B cell (primary cell): ENCODE data around the gene FADS1.

ENCODE experiments used
- EZH2 ChIP-seq: IDR thresholded peaks from 2 replicates; pipeline ENCODE4 v1.6.1; 2012; ENCODE audit warnings: borderline replicate concordance, low read depth, mild to moderate bottlenecking, moderate library complexity, low read length; ENCODE audit not compliant: insufficient read depth, poor library complexity, severe bottlenecking
- TF ChIP-seq, protein P1 (sequence below): fragments of 200-600 bp; IDR thresholded peaks from one replicate; pipeline ENCODE4 v1.8.0; 2022; ENCODE audit warnings: antibody characterized with exemption, mild to moderate bottlenecking

DNA sequence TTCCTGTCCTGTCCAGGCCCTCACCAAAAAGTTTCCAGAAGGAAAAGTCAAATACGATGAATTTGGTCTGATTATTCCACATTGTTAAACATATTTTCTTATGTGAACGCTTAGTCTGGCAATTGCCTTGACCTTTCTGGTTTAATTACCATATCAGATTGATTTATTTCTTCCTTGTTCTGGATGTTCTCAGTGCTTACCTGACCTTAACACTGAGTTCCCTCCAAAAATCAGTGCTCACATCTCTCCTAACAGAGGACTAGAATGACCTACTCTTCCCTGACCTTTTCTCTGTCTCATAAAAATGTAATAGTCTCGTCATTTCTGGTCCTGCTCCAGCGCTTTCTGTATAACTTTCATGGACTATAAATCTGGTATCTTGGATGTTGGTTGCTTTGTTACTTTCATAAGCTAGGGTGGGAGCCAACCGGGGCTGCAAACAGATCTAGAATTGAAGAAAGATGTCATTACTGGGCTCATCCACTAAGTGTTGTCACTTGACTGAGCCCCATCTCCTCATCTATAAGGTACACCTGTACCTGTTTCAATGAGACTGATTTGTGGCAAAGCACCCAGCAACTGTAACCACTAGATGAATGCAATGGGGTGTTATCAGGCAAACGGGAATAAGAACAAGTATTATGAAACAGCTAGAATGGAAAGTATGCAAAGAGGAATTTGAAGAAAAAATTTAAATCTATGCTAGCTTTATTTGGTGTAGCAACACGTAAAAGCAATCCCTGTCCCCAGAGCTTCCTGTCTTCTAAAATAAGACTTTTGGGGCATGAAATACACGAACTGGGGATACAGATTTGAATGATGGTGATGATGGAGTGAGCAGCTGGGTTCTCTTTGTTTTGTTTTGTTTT, 13.7 kb upstream of the FADS1 start:
- TF ChIP-seq, protein P1, sequence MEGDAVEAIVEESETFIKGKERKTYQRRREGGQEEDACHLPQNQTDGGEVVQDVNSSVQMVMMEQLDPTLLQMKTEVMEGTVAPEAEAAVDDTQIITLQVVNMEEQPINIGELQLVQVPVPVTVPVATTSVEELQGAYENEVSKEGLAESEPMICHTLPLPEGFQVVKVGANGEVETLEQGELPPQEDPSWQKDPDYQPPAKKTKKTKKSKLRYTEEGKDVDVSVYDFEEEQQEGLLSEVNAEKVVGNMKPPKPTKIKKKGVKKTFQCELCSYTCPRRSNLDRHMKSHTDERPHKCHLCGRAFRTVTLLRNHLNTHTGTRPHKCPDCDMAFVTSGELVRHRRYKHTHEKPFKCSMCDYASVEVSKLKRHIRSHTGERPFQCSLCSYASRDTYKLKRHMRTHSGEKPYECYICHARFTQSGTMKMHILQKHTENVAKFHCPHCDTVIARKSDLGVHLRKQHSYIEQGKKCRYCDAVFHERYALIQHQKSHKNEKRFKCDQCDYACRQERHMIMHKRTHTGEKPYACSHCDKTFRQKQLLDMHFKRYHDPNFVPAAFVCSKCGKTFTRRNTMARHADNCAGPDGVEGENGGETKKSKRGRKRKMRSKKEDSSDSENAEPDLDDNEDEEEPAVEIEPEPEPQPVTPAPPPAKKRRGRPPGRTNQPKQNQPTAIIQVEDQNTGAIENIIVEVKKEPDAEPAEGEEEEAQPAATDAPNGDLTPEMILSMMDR: no peak
- no peak for TF ChIP-seq EZH2
